H1 (cell line): ENCODE data around the gene NRXN2. TPM values are rescaled to one million over a fixed set of nuclear protein-coding genes. Genes with fewer than 3 reads are reported as not detected.

Experiments used
- CTCF ChIA-PET: fragments of 300-600 bp; sonication (Branson Sonifier 250); formaldehyde crosslinking; loops from one replicate; lab custom pipeline; 2021; ENCODE audit not compliant: partially characterized antibody; lab: Charles Lee
- POLR2A ChIA-PET: fragments of 300-600 bp; sonication (Branson Sonifier 250); formaldehyde crosslinking; loops from one replicate; lab custom pipeline; 2021; ENCODE audit warnings: inconsistent platforms; ENCODE audit not compliant: partially characterized antibody; lab: Charles Lee
- DNase-seq, 2 experiments: peaks; one replicate each; pipeline versions ENCODE4 v3.0.0 to v3.0.0-alpha.2; 2010 to 2022; ENCODE audit warnings: low spot score in 2 of 2, low read depth in 1 of 2, mixed read lengths in 1 of 2
- FAIRE-seq: peaks from 2 replicates; lab custom pipeline; 2011; peaks lifted over from hg19 to GRCh38; lab: Jason Lieb, UNC
- H2AFZ ChIP-seq: 2 replicates; pipeline ENCODE4 v1.8.1; 2012; ENCODE audit warnings: low read length, inconsistent platforms
- H2AK5ac ChIP-seq: 2 replicates; pipeline ENCODE4 v1.6.1; 2013; ENCODE audit warnings: low read depth, low read length
- H2BK120ac ChIP-seq: replicated peaks from 2 replicates; pipeline ENCODE3; 2013; ENCODE audit warnings: low read depth, low read length, inconsistent platforms
- H2BK12ac ChIP-seq: 2 replicates; pipeline ENCODE4 v1.6.1; 2013; ENCODE audit warnings: low read depth, low read length
- H2BK15ac ChIP-seq: 2 replicates; pipeline ENCODE4 v1.6.1; 2013; ENCODE audit warnings: low read length
- H2BK20ac ChIP-seq: 2 replicates; pipeline ENCODE4 v1.6.1; 2013; ENCODE audit warnings: low read length
- H2BK5ac ChIP-seq: 2 replicates; pipeline ENCODE4 v1.6.1; 2013; ENCODE audit warnings: low read depth, low read length
- H3K14ac ChIP-seq: 2 replicates; pipeline ENCODE4 v1.6.1; 2013; ENCODE audit warnings: inconsistent platforms; ENCODE audit not compliant: insufficient read length
- H3K18ac ChIP-seq: 2 replicates; pipeline ENCODE4 v1.6.1; 2013; ENCODE audit warnings: low read length; ENCODE audit errors: extremely low read depth
- H3K23ac ChIP-seq: 2 replicates; pipeline ENCODE4 v1.6.1; 2013; ENCODE audit warnings: inconsistent platforms; ENCODE audit not compliant: insufficient read length
- H3K23me2 ChIP-seq: 2 replicates; pipeline ENCODE4 v1.6.1; 2013; ENCODE audit warnings: low read depth, low read length
- H3K27ac ChIP-seq: 2 replicates; pipeline ENCODE4 v1.6.1; 2011; ENCODE audit warnings: low read depth, low read length, inconsistent platforms
- H3K27me3 ChIP-seq, 4 experiments: replicated peaks in 1 of 4; 1 replicate in 1 of 4; 2 replicates in 3 of 4; pipeline versions ENCODE4 v1.6.1 to v1.8.1; 2011 to 2013; ENCODE audit warnings: low read length in 3 of 4, mild to moderate bottlenecking in 3 of 4, inconsistent platforms in 2 of 4, mixed read lengths in 2 of 4, moderate library complexity in 1 of 4; ENCODE audit not compliant: control insufficient read depth in 3 of 4, insufficient read depth in 3 of 4; ENCODE audit errors: extremely low read depth in 1 of 4
- H3K36me3 ChIP-seq, 4 experiments: 2 replicates each; pipeline versions ENCODE4 v1.6.1 to v1.8.1; 2011 to 2013; ENCODE audit warnings: mild to moderate bottlenecking in 4 of 4, low read length in 3 of 4, moderate library complexity in 2 of 4, control low read depth in 1 of 4, inconsistent platforms in 1 of 4; ENCODE audit not compliant: insufficient read depth in 4 of 4, control insufficient read depth in 2 of 4
- H3K4ac ChIP-seq: replicated peaks from 2 replicates; pipeline ENCODE3; 2013; ENCODE audit warnings: low read length, low read depth, mixed read lengths, inconsistent platforms; ENCODE audit not compliant: insufficient read length
- H3K4me1 ChIP-seq, 4 experiments: replicated peaks in 1 of 4; 1 replicate in 1 of 4; 2 replicates in 3 of 4; pipeline versions ENCODE4 v1.6.1 to v1.8.1; 2011 to 2013; ENCODE audit warnings: low read length in 3 of 4, inconsistent platforms in 2 of 4, mixed read lengths in 1 of 4; ENCODE audit not compliant: insufficient read depth in 4 of 4, control insufficient read depth in 3 of 4
- H3K4me2 ChIP-seq, 2 experiments: 2 replicates each; pipeline versions ENCODE4 v1.6.1 to v1.8.1; 2011 to 2013; ENCODE audit warnings: low read depth in 2 of 2, low read length in 2 of 2, control low read depth in 1 of 2, inconsistent platforms in 1 of 2, mild to moderate bottlenecking in 1 of 2; ENCODE audit not compliant: insufficient read depth in 1 of 2
- H3K4me3 ChIP-seq, 4 experiments: fragments of 200-600, 300-600 bp in 1 of 4; sonication (generic), shearing (Covaris generic), sonication (Bioruptor Twin) in 1 of 4; 2 replicates each; pipeline versions ENCODE4 v1.5.1 to v1.8.1; 2011 to 2016; ENCODE audit warnings: low read length in 4 of 4, low read depth in 3 of 4, control low read depth in 2 of 4, inconsistent platforms in 2 of 4, mild to moderate bottlenecking in 2 of 4, mixed read lengths in 1 of 4, moderate library complexity in 1 of 4; ENCODE audit not compliant: insufficient read depth in 2 of 4; ENCODE audit errors: extremely low read depth in 1 of 4
- H3K56ac ChIP-seq: replicated peaks from 2 replicates; pipeline ENCODE3; 2013; ENCODE audit warnings: low read depth, mild to moderate bottlenecking, mixed read lengths, low read length, inconsistent platforms; ENCODE audit not compliant: insufficient read length
- H3K79me1 ChIP-seq: 2 replicates; pipeline ENCODE4 v1.6.1; 2013; ENCODE audit warnings: low read depth, low read length, control low read depth
- H3K79me2 ChIP-seq, 2 experiments: 2 replicates each; pipeline versions ENCODE4 v1.6.1 to v1.8.1; 2012 to 2013; ENCODE audit warnings: low read length in 2 of 2, mild to moderate bottlenecking in 2 of 2, inconsistent platforms in 1 of 2; ENCODE audit not compliant: insufficient read depth in 2 of 2, control insufficient read depth in 1 of 2
- H3K9ac ChIP-seq, 4 experiments: replicated peaks in 1 of 4; 1 replicate in 1 of 4; 2 replicates in 3 of 4; pipeline versions ENCODE4 v1.6.1 to v1.8.1; 2011 to 2013; ENCODE audit warnings: low read depth in 3 of 4, low read length in 3 of 4, control low read depth in 2 of 4, mild to moderate bottlenecking in 2 of 4, moderate library complexity in 2 of 4, inconsistent platforms in 1 of 4; ENCODE audit errors: extremely low read depth in 1 of 4
- H3K9me3 ChIP-seq, 2 experiments: 2 replicates each; pipeline versions ENCODE4 v1.6.1 to v1.8.1; 2012 to 2013; ENCODE audit warnings: mild to moderate bottlenecking in 2 of 2, moderate library complexity in 2 of 2, control low read depth in 1 of 2, inconsistent platforms in 1 of 2, low read depth in 1 of 2, low read length in 1 of 2, mixed read lengths in 1 of 2; ENCODE audit not compliant: insufficient read depth in 2 of 2
- H4K20me1 ChIP-seq, 2 experiments: replicated peaks in 1 of 2; 2 replicates each; pipeline versions ENCODE3 to v1.8.1; 2011 to 2013; ENCODE audit warnings: inconsistent platforms in 2 of 2, low read length in 2 of 2, mild to moderate bottlenecking in 1 of 2; ENCODE audit not compliant: insufficient read depth in 2 of 2, control insufficient read depth in 1 of 2
- H4K5ac ChIP-seq: 2 replicates; pipeline ENCODE4 v1.6.1; 2013; ENCODE audit warnings: low read length, low read depth, mixed read lengths, inconsistent platforms; ENCODE audit not compliant: insufficient read length
- H4K8ac ChIP-seq: 2 replicates; pipeline ENCODE4 v1.8.0; 2013; ENCODE audit warnings: mild to moderate bottlenecking, moderate library complexity, low read length, inconsistent platforms; ENCODE audit not compliant: insufficient read depth; ENCODE audit errors: extremely low read depth
- H4K91ac ChIP-seq: replicated peaks from 2 replicates; pipeline ENCODE3; 2013; ENCODE audit warnings: low read length, mixed read lengths, inconsistent platforms; ENCODE audit not compliant: insufficient read length
- EZH2 ChIP-seq: fragments of 200-600 bp; sonication (generic); IDR thresholded peaks from 2 replicates; pipeline ENCODE4 v1.7.1; 2012; ENCODE audit warnings: low read depth, mild to moderate bottlenecking, moderate library complexity, low read length, inconsistent platforms; ENCODE audit not compliant: severe bottlenecking
- GABPA ChIP-seq: IDR thresholded peaks from 2 replicates; pipeline ENCODE4 v1.6.1; 2011; ENCODE audit warnings: mild to moderate bottlenecking, low read length, moderate library complexity, borderline replicate concordance; ENCODE audit not compliant: insufficient read depth
- PHF8 ChIP-seq: fragments of 200-600 bp; sonication (generic); conservative IDR thresholded peaks from 2 replicates; pipeline ENCODE4 v1.7.1; 2012; ENCODE audit warnings: low read depth, mild to moderate bottlenecking, inconsistent platforms, low read length, moderate library complexity
- TAF7 ChIP-seq: optimal IDR thresholded peaks from 2 replicates; pipeline ENCODE3; 2011; ENCODE audit warnings: low read depth, mild to moderate bottlenecking, inconsistent platforms, low read length, moderate library complexity, borderline replicate concordance
- WGBS, 2 experiments: shearing (Covaris generic) in 1 of 2; methylation state at CpG; one replicate each; pipeline versions ENCODE4 v1.1.6 to v1.1.7; 2013 to 2015; ENCODE audit warnings: low lambda C conversion rate in 2 of 2, mixed read lengths in 2 of 2, inconsistent platforms in 1 of 2, low coverage in 1 of 2, missing lambda C conversion rate in 1 of 2; ENCODE audit not compliant: insufficient replicate concordance in 2 of 2, insufficient coverage in 1 of 2, insufficient read length in 1 of 2; ENCODE audit errors: extremely low coverage in 1 of 2, missing lambda C conversion rate in 1 of 2; 5-methylcytosine and 5-hydroxymethylcytosine counted together
- polyA plus RNA-seq, 7 experiments: library from polyadenylated mRNA; depleted of rRNA in 3 of 7; stranded (reverse) in 5 of 7; unstranded in 2 of 7; fragments of >200 nt in 5 of 7; fragments of 200-250 nt in 2 of 7; gene quantifications; 1 replicate in 5 of 7; 2 replicates in 1 of 7; 4 replicates in 1 of 7; pipeline versions ENCODE4 v1.2.1 to v1.2.3, GENCODE V29; 2011 to 2013; ENCODE audit warnings: missing spikeins in 2 of 7, mixed read lengths in 2 of 7
- total RNA-seq: library from RNA; stranded (reverse); fragmentation: NEBNext Ultra II Directional; extraction: Animal tissue kit (Norgen Biotek cat#: 25700); gene quantifications from 2 replicates; pipeline ENCODE4 v1.2.1, GENCODE V29; 2021

NRXN2 gene
- total and polyA plus RNA-seq, 2 of the 8 experiments (the other 6 are each of a cell fraction or from before 2014, with no cell fraction given) = 1.3 to 11.5 TPM

GRCh38 chr11:64626637-64627036 is 96.4 kb downstream of the NRXN2 start:
- Histone ChIP-seq H2BK120ac (no peak overlapping the region), H2BK20ac (no peak overlapping the region), H2BK5ac (no peak overlapping the region), H3K27me3 (peaks cover 0 to 13% (median 8%) of the 10 kb centered on the region in 4 experiments; a peak in 5 of 7 replicates), H3K36me3 (no peaks in the 10 kb centered on the region), H3K9me3 (peaks cover 0 to 4% of the 10 kb centered on the region in 2 experiments; a peak in 1 of 4 replicates), H3K27ac (no peak overlapping the region), H2AFZ (no peak overlapping the region), H4K20me1 (no peaks in the 10 kb centered on the region), H3K18ac (no peak overlapping the region), H3K4me3 (no peak overlapping the region), H4K91ac (no peak overlapping the region), H3K23ac (no peak overlapping the region), H3K4me1 (peaks cover 0 to 10% (median 5%) of the 10 kb centered on the region in 4 experiments; a peak in 6 of 7 replicates), H3K79me2 (no peaks in the 10 kb centered on the region), H2AK5ac (no peak overlapping the region), H3K79me1 (no peaks in the 10 kb centered on the region), H3K4me2 (no peak overlapping the region), H3K4ac (no peak overlapping the region), H4K8ac (no peak overlapping the region), H3K9ac (no peak overlapping the region), H2BK15ac (no peak overlapping the region), H2BK12ac (no peak overlapping the region), H3K23me2 (peaks cover 3% of the 10 kb centered on the region; the same call in 1 of the 2 replicates), H3K56ac (no peak overlapping the region), H4K5ac (no peak overlapping the region), H3K14ac (no peak overlapping the region)
- no peak for FAIRE-seq
- 51% methylated on average over 2 of the region's 9 CpGs; no CpG with 5 or more reads in 1 of the 2 experiments for WGBS, 2 experiments
- TF ChIP-seq TAF7 = no peak
- TF ChIP-seq GABPA = no peak
- no peak for TF ChIP-seq EZH2
- TF ChIP-seq PHF8 = no peak
- DNase-seq = no peak
- ChIA-PET POLR2A (interaction anchor here (1.2 kb wide), 1 partner anchor 18 kb away, joined by 3 read pairs; no protein-coding TSS in a partner anchor), CTCF (interaction anchor here (0.5 to 12.7 kb wide), 4 partner anchors 26 to 296 kb away, joined by 3 to 188 read pairs (median 4); no protein-coding TSS in a partner anchor)
